ENCODE measurements around the gene PRKN.

Gene PRKN

DNA sequence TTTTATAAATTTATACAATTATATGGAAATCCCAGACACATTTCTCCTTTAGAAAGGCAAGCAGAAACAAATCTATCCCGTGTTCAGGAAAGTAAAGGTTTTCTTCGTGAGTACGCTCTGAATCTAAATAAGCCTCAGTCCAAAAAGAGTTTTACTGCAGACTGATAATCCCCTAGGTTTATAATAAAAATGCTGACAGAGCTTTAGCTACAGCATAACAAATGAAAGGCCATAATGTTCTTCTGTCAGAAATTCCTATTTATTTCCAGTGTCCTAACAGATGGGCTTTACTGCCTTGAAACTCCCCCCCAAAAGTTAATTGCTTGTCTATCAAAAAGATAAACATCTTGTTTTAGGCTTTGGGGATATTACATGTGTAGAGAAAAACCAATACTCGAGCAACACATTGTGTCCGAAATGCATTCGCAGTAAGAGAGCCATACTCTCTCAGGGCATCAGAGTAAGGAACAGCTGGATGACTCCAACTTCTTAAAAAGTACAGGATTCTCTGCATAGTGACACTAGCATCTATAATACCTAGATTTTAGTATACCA is 109.0 kb downstream of the PRKN start:
- H3K9ac ChIP-seq (ENCODE audit: low read length), result no peak overlapping the region
- no peak overlapping the region for H3K4me2 ChIP-seq (ENCODE audit: low read length)
- TF ChIP-seq EZH2 (IDR thresholded peaks at IDR 0.05; ENCODE audit: borderline replicate concordance, low read length), result no peak
- TF ChIP-seq, protein P1, sequence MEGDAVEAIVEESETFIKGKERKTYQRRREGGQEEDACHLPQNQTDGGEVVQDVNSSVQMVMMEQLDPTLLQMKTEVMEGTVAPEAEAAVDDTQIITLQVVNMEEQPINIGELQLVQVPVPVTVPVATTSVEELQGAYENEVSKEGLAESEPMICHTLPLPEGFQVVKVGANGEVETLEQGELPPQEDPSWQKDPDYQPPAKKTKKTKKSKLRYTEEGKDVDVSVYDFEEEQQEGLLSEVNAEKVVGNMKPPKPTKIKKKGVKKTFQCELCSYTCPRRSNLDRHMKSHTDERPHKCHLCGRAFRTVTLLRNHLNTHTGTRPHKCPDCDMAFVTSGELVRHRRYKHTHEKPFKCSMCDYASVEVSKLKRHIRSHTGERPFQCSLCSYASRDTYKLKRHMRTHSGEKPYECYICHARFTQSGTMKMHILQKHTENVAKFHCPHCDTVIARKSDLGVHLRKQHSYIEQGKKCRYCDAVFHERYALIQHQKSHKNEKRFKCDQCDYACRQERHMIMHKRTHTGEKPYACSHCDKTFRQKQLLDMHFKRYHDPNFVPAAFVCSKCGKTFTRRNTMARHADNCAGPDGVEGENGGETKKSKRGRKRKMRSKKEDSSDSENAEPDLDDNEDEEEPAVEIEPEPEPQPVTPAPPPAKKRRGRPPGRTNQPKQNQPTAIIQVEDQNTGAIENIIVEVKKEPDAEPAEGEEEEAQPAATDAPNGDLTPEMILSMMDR (IDR thresholded peaks at IDR 0.05; ENCODE audit: low read length), result no peak
- no peaks in the 10 kb centered on the region for H3K9me3 ChIP-seq (ENCODE audit: low read length)
- no peaks in the 10 kb centered on the region for H4K20me1 ChIP-seq (ENCODE audit: insufficient read depth, low read length)
- no peaks in the 10 kb centered on the region for H3K79me2 ChIP-seq (ENCODE audit: insufficient read depth, low read length)
- no peak overlapping the region for H3K4me3 ChIP-seq (ENCODE audit: low read depth, low read length, poor library complexity, severe bottlenecking)
- H3K27me3 ChIP-seq (ENCODE audit: insufficient read depth, low read length), result no peaks in the 10 kb centered on the region
- H3F3A ChIP-seq (ENCODE audit: insufficient read depth, low read length), result no peaks in the 10 kb centered on the region
- H3K27ac ChIP-seq (ENCODE audit: low read depth, low read length, poor library complexity, severe bottlenecking), result no peak overlapping the region
- H2AFZ ChIP-seq (ENCODE audit: low read length), result no peak overlapping the region
- H3K4me1 ChIP-seq (ENCODE audit: insufficient read depth, low read length, severe bottlenecking), result no peaks in the 10 kb centered on the region
- no peaks in the 10 kb centered on the region for H3K9me2 ChIP-seq (ENCODE audit: low read depth, low read length)
- no peaks in the 10 kb centered on the region for H3K36me3 ChIP-seq (ENCODE audit: insufficient read depth, low read length)

DNA sequence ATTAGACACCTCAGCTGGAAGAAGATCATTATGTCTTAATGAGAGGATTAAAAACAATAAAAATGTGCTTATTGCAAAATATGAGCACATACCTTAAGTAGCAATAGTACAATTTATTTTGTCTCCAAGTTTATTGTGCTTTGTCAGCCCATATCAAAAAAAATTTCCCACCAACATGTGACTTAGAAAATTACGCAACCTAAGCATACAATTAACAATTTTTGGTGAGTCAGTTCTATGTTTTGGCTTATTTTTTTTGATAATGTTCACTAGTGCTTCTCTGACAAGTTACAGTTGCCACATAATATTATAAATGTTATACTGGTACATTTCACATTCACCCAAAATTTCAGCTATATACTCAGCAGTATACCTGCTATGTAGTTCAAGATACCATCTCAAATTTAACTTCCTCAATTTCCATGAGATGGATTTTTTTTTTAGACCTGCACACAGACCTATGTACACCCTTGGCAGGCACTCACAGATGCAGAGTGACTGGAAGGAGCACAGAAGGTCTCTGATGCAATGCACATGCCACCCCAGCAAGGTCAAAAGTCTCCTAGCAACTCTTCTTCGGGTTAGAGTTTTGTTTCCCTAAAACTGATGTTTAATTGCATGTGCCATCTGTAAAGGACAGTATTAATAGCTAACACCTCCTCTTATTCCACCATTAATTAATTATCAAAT is 112.4 kb downstream of the PRKN start:
- no peak overlapping the region for H3K4me3 ChIP-seq (ENCODE audit: low read depth, low read length, poor library complexity, severe bottlenecking)
- H3K27me3 ChIP-seq (ENCODE audit: insufficient read depth, low read length), result no peaks in the 10 kb centered on the region
- H3K36me3 ChIP-seq (ENCODE audit: insufficient read depth, low read length), result no peaks in the 10 kb centered on the region
- H3K27ac ChIP-seq (ENCODE audit: low read depth, low read length, poor library complexity, severe bottlenecking), result no peak overlapping the region
- H2AFZ ChIP-seq (ENCODE audit: low read length), result no peak overlapping the region
- no peaks in the 10 kb centered on the region for H3K4me1 ChIP-seq (ENCODE audit: insufficient read depth, low read length, severe bottlenecking)
- no peaks in the 10 kb centered on the region for H3F3A ChIP-seq (ENCODE audit: insufficient read depth, low read length)
- no peaks in the 10 kb centered on the region for H3K9me2 ChIP-seq (ENCODE audit: low read depth, low read length)
- H3K79me2 ChIP-seq (ENCODE audit: insufficient read depth, low read length), result no peaks in the 10 kb centered on the region
- TF ChIP-seq, protein P1 (IDR thresholded peaks at IDR 0.05; ENCODE audit: low read length), result no peak
- TF ChIP-seq EZH2 (IDR thresholded peaks at IDR 0.05; ENCODE audit: borderline replicate concordance, low read length), result no peak
- no peak overlapping the region for H3K9ac ChIP-seq (ENCODE audit: low read length)
- H3K9me3 ChIP-seq (ENCODE audit: low read length), result no peaks in the 10 kb centered on the region
- H4K20me1 ChIP-seq (ENCODE audit: insufficient read depth, low read length), result no peaks in the 10 kb centered on the region
- no peak overlapping the region for H3K4me2 ChIP-seq (ENCODE audit: low read length)

DNA sequence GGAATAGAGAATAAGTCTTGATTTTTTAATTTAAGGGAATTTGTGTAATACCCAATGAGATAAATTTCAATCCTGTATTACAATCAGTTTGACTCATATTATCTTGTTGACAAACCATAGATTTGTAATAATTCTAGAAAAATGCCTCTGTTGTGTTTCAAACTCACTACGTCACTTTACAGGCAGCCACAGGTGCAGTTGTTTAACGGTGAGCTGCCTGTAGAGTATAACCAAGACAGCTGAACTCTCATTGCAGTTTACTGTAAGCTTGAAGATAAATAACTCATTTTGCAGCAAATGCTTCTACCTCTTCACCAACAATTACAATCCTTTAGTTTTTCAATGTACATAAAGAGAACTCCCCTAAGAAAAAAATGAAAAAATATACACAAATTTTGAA is 114.3 kb downstream of the PRKN start:
- H3F3A ChIP-seq (ENCODE audit: insufficient read depth, low read length), result no peaks in the 10 kb centered on the region
- TF ChIP-seq, protein P1 (IDR thresholded peaks at IDR 0.05; ENCODE audit: low read length), result no peak
- TF ChIP-seq EZH2 (IDR thresholded peaks at IDR 0.05; ENCODE audit: borderline replicate concordance, low read length), result no peak
- H3K36me3 ChIP-seq (ENCODE audit: insufficient read depth, low read length), result no peaks in the 10 kb centered on the region
- H3K4me1 ChIP-seq (ENCODE audit: insufficient read depth, low read length, severe bottlenecking), result no peaks in the 10 kb centered on the region
- H2AFZ ChIP-seq (ENCODE audit: low read length), result no peak overlapping the region
- H3K9ac ChIP-seq (ENCODE audit: low read length), result no peak overlapping the region
- H3K27ac ChIP-seq (ENCODE audit: low read depth, low read length, poor library complexity, severe bottlenecking), result no peak overlapping the region
- H4K20me1 ChIP-seq (ENCODE audit: insufficient read depth, low read length), result no peaks in the 10 kb centered on the region
- no peaks in the 10 kb centered on the region for H3K27me3 ChIP-seq (ENCODE audit: insufficient read depth, low read length)
- no peak overlapping the region for H3K4me3 ChIP-seq (ENCODE audit: low read depth, low read length, poor library complexity, severe bottlenecking)
- H3K9me3 ChIP-seq (ENCODE audit: low read length), result no peaks in the 10 kb centered on the region
- no peaks in the 10 kb centered on the region for H3K79me2 ChIP-seq (ENCODE audit: insufficient read depth, low read length)
- H3K4me2 ChIP-seq (ENCODE audit: low read length), result no peak overlapping the region
- H3K9me2 ChIP-seq (ENCODE audit: low read depth, low read length), result no peaks in the 10 kb centered on the region

Data from OCI-LY1 (cell line).